Purkinje cell (primary cell): ENCODE data around the gene NHLH2. TPM values are rescaled to one million over a fixed set of nuclear protein-coding genes. Genes with fewer than 3 reads are reported as not detected.

Source experiments
- polyA plus RNA-seq: library from polyadenylated mRNA; unstranded; fragments of >200 nt; fragmentation: Nextera tagmentation; gene quantifications from 2 replicates; pipeline ENCODE4 v1.2.1, GENCODE V29; 2014

Gene NHLH2
- 7.6 and 8.8 TPM in 2 replicates for polyA plus RNA-seq

DNA sequence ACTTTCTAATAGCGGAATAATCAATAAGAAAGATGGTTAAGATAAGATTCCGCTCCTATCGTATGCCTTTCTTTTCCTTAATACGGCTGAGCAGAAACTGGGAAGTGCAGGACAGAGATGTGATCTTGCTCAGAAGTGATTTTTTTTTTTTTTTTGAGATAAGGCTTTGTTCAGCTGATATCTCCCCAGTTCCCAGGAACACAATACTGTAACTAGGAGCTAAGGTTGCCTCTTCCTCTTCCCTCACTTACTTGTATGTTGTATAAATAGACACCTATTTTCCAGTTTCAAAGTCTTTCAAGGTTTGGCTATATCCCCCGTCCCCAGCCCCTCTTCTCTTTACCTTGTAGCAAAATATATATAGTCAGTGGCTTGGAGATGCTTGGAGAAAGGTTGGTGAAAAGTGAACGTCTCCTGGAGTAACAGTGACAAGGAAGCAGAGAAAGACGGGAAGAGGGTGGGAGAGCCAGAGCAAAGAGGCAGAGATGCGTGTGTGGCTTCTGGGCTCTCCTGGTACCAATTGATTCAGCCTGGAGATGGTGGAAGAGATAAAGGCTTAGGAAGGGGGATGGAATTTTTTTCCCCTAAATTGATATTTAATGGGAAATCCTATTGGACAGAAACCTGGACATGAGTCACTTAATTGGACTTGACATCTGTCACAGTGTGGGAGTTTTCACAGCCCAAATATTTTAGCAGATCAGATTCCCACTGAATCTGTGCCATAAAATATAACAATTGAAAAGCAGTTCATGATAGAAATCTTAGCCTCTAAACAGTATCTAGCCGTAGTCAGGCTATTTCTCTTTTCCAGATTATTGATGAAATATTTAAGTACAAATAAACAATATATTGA, at the start of gene NHLH2:
TSS of gene NHLH2 (minus strand) at position 522 of the 856 bp plus-strand sequence. CDS start 2,754 bp downstream, outside the sequence.

Other genes with a start within 250 kb of the NHLH2 start
- 0.30 and 0.52 TPM in 2 replicates for gene VANGL1, start 199.2 kb downstream of the NHLH2 start, polyA plus RNA-seq
- 161 and 204 TPM in 2 replicates for gene CASQ2, start 72.4 kb downstream of the NHLH2 start, polyA plus RNA-seq
- gene SLC22A15, start 135.4 kb upstream of the NHLH2 start, polyA plus RNA-seq = 13.1 and 16.7 TPM in 2 replicates